Head of caudate nucleus (tissue), 42 donors: ENCODE results near the gene SAMD4A.

Experiments used
- DNase-seq, 42 donors: peaks; one replicate each; pipeline versions ENCODE4 v3.0.0 to v3.0.0-alpha.2; 2020 to 2021; ENCODE audit warnings: mixed read lengths in 7 of 42
- intact Hi-C: fragments of 100-400 bp; cut with DNase I; formaldehyde crosslinking; loops from one replicate; pipeline ENCODE4 v1.15.0; 2022

The SAMD4A gene

DNA sequence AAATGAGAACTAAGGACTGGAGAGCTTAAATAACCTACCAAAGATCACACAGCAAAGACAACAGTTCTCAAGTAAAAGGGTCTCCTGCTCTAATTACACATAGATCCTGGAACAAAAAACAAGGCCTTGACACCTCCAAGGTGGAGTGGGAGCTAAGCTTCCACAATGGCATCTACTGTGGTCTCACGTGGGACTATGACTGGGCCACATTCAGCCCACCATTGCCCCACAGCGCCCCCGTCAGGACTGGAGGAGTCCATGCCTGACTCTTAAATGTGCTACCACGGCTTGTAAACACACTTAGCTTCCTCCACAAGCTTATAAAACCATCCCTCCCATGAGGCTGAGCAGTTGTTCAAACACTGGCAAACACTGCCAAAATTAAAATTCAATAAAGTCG, 247.1 kb downstream of the SAMD4A start:
- intact Hi-C loops: no loop called here
- no peak for DNase-seq

DNA sequence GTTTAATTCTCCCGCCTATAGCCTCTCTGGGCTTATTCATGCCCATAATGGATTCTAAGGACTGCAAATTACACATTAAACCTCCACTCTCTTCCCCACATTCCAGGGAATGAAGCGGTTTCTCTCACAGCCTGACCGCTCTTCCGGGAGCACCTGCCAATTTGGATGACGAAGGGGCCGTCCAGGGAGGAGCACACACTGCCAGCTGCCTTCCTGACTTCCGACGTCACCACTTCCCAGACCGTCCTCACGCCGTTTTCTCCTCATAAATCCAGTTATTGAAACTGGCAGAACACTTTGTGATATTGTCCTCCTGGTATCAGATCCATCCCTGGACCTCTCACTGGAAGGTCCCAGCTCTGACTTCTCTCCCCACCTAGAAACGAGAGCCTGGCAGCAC, 248.1 kb downstream of the SAMD4A start:
- no peak for DNase-seq
- intact Hi-C loops: no loop called here

- intact Hi-C loops: no loop called here
- DNase-seq: no peak
These were observed 248.6 kb downstream of the SAMD4A start for GRCh38 chr14:54815515-54815914.

GRCh38 chr14:54816450-54816849, 249.5 kb downstream of the SAMD4A start:
- DNase-seq: no peak
- intact Hi-C loops: no loop called here

GRCh38 chr14:54817506-54817905, 250.6 kb downstream of the SAMD4A start:
- intact Hi-C loops: no loop called here
- DNase-seq: no peak

- peak in 1 of 42 donors; percentile 33 for DNase-seq
- intact Hi-C loops: no loop called here
These were observed 251.5 kb downstream of the SAMD4A start for GRCh38 chr14:54818201-54819133.

DNA sequence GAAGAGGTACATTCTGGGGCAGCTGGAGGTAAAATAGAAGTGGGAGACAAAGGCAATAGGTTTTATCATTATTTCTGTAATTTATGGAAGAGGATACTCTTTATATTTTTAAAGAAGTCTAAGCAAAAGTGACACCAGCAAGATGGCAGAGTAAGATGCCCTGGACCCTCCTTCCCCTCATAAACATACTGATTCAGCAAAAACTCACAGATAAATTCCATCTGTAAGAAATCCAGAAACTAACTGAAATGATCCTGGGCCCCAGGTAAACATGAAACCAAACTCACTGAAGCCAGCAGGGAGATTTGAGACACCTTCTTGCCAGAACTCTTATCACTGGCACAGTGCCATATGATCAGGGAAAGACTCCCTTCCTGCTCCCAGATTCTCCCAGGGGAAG, 255.8 kb downstream of the SAMD4A start:
- intact Hi-C loops: no loop called here
- DNase-seq: no peak

DNA sequence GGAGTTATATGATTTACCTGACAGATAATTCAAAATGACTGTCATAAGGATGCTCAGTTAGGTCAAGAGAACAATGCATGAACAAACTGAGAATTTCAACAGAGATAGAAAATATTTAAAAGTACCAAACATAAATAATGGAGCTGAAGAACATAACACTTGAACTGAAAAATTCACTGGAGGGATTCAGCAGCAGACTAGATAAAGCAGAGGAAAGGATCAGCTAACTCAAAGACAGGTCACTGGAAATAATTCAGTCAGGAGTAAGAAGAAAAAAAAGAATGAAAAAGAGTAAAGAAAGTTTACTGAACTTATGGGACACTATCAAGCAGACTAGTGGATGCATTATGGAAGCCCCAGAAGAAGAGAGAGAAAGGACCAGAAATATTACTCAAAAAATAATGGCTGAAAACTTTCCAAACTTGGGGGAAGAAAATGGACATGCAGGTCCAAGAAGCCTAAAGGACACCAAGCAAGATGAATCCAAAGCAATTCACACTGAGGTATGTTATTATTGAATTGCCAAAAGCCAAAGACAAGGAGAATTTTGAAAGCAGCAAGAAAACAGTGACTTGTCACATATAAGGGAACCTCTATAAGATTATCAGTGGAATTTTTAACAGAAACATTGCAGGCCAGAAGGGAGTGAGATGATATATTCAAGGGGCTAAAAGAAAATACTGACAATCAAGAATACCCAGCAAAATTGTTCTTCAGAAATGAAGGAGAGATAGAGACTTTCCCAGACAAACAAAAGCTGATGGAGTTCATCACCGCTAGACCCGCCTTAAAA, 257.0 kb downstream of the SAMD4A start:
- no peak for DNase-seq
- intact Hi-C loops: no loop called here

- DNase-seq: no peak
- intact Hi-C loops: no loop called here
These were observed 261.1 kb downstream of the SAMD4A start for GRCh38 chr14:54828037-54828436.

DNA sequence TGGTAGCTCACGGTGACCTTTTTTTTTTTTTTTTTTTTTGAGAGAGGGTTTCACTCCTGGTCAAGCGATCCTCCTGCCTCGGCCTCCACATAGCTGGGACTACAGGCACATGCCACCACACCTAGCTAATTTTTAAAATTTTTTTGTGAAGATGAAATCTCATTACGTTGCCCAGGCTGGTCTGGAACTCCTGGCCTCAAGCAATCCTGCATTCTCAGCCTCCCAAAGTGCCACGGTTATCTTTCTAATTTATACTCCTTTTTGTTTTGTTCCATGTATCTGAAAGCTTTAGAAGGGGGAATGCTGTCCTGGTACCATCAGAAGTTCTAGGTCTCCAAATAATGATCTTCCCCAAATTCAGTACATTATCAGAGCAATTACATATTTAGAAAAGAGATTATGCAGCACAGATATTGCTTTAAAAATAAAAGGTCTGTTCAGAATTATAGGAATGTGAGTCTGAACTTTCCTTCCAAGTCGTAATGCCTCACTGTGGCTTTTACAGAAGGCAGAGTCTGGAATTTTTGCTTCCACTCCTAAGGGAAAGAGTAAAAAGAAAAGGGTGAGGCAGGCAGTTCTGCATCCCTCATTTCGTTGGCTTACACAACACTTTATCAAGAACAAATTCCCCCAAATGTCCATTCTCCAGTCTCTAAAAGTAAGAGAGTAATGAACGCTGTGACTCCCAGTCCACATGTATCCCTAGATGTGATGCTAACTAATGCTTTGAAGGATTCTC, 262.7 kb downstream of the SAMD4A start:
- intact Hi-C loops: no loop called here
- DNase-seq: no peak

GRCh38 chr14:54830650-54831049, 263.7 kb downstream of the SAMD4A start:
- DNase-seq: no peak
- intact Hi-C loops: no loop called here

- intact Hi-C loops: no loop called here
- DNase-seq: no peak
These were observed 267.2 kb downstream of the SAMD4A start for GRCh38 chr14:54834081-54834480.

DNA sequence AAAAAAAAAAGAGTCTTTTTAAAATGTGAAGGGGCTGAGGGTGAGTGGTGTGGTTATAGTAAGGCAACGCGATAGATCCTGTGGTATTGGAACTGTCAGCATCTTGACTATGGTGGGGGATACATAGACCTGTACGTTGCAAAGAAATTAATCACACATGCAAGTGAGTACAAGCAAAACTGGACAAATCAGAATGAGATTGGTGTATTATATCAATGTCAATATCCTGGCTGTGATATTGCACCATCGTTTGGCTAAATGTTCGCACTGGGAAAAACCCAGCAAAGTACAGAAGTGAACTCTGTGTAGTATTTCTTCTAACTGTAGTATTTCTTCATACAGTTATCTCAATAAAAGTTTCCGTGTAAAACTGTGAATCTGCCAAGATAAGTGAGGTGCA, 267.8 kb downstream of the SAMD4A start:
- intact Hi-C loops: no loop called here
- DNase-seq: no peak

DNA sequence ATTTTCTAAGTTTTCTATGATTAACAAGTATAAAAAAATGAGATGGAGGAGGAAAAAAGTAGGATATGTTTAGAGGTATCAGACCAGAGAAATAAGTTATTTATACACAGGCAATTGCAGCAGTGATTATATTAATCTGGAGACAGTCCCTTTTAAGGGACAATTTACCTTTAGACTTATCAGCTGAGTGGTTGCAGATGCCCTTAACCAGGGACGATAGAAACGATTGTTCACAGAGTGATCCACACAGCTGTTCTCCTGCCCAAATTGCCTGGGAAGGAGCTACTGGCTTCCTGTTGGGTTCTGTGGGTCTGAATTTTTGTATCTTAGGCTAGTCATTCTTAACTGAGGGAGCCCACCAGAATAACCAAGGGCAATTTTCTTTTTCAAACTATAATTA, 269.3 kb downstream of the SAMD4A start:
- no peak for DNase-seq
- intact Hi-C loops: no loop called here

GRCh38 chr14:54837508-54838149, 270.7 kb downstream of the SAMD4A start:
- DNase-seq: no peak
- intact Hi-C loops: no loop called here

DNA sequence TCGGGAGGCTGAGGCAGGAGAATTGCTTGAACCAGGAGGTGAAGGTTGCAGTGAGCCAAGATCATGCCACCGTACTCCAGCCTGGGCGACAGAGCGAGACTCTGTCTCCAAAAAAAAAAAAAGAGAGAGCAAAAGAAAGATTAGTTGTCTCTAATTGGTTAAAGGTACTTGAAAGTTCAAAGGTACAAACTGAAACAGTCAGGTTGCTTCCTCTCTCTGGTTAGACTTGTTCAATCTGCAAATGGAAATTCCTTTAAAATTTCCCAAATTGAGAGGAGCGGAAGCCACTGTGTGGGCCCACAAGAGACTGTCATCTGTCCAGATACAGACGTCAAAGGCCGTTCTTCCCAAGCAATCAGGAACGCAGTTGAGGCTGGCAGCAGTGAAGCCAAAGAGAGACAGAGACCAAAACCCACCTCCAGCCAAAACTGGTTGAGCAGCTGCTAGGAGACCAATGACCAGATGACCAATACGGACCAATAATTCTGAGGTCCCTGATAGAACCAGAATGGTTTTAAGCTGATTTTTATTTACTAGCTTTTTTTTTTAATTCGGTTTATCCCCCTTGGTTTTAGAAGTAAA, 272.1 kb downstream of the SAMD4A start:
- intact Hi-C loops: no loop called here
- DNase-seq: no peak

- intact Hi-C loops: no loop called here
- no peak for DNase-seq
These were observed 272.8 kb downstream of the SAMD4A start for GRCh38 chr14:54839701-54840119.

DNA sequence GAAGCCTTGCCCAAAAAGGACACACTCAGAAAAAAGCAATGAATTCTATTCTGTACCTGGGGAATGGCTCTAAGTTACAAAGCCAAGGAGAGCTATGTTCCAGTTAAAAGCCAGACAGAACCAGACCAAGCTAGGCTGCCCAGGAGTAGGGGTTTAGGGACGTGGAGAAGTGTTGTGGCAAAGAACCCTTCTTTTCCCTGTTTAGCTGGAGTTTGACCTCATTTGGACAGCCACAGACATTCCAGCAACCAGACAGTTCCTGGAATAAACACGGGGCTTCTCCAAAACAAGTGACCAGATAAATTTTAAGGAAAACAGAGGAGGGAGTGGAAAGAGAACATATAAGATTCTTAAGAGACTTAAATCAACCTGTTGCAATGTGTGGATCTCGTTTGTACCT, 273.4 kb downstream of the SAMD4A start:
- no peak for DNase-seq
- intact Hi-C loops: no loop called here

GRCh38 chr14:54840798-54841197, 273.9 kb downstream of the SAMD4A start:
- DNase-seq: no peak
- intact Hi-C loops: no loop called here
